ENCODE measurements around the gene SPAG7. TPM values are rescaled to one million over a fixed set of nuclear protein-coding genes. Genes with fewer than 3 reads are reported as not detected.
"Not testable (repeated sequence)": the region's sequence is repeated elsewhere in the genome, so short reads cannot be mapped to it uniquely, and the experiment has no call there.

The SPAG7 gene
- total and polyA plus RNA-seq, 12 donors: 95.5 to 189 (median 136) TPM

GRCh38 chr17:4919511-4920047 is 48.0 kb downstream of the SPAG7 start:
- Histone ChIP-seq H3K9me3 (no peaks in the 10 kb centered on the region), H3K4me3 (no peak overlapping the region), H3K36me3 (no peaks in the 10 kb centered on the region), H3K27me3 (no peaks in the 10 kb centered on the region), H3K4me1 (peaks cover 0 to 11% (median 0%) of the 10 kb centered on the region in 9 donors), H3K27ac (no peak overlapping the region)
- 68 to 70% methylated on average over 8 of the region's 8 CpGs for WGBS, 2 donors
- DNase-seq (no peak), ATAC-seq (no peak)
- TF ChIP-seq, protein P1, sequence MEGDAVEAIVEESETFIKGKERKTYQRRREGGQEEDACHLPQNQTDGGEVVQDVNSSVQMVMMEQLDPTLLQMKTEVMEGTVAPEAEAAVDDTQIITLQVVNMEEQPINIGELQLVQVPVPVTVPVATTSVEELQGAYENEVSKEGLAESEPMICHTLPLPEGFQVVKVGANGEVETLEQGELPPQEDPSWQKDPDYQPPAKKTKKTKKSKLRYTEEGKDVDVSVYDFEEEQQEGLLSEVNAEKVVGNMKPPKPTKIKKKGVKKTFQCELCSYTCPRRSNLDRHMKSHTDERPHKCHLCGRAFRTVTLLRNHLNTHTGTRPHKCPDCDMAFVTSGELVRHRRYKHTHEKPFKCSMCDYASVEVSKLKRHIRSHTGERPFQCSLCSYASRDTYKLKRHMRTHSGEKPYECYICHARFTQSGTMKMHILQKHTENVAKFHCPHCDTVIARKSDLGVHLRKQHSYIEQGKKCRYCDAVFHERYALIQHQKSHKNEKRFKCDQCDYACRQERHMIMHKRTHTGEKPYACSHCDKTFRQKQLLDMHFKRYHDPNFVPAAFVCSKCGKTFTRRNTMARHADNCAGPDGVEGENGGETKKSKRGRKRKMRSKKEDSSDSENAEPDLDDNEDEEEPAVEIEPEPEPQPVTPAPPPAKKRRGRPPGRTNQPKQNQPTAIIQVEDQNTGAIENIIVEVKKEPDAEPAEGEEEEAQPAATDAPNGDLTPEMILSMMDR (IDR thresholded peaks at IDR 0.05): no peak
- intact Hi-C loops (cut with DNase I): loop anchor here in 2 of 10 donors (10.0 kb wide), 2 partner anchors 65 to 145 kb away; partner anchors contain the start of gene CAMTA2 (in 1 of the 2)

DNA sequence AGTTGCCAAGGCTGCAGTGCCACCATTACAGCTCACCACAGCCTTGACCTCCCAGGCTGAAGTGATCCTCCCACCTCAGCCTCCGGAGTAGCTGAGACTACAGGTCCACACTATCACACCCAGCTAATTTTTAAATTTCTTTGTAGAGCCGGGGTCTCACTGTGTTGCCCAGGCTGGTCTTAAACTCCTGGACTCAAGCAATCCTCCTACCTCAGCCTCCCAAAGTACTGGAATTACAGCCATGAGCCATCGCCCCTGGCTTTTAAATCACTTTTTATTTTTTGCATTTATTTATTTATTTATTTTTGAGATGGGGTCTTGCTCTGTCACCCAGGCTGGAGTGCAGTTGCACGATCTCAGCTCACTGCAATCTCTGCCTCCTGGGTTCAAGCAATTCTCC is 53.1 kb downstream of the SPAG7 start:
- intact Hi-C loops (cut with DNase I): loop anchor here in 2 of 10 donors (10.0 kb wide), 2 partner anchors 70 to 150 kb away; partner anchors contain the start of gene CAMTA2 (in 1 of the 2)
- DNase-seq, ATAC-seq: not testable (repeated sequence)

GRCh38 chr17:4913994-4914393 is 53.6 kb downstream of the SPAG7 start:
- no peaks in the 10 kb centered on the region for H3K9me3 ChIP-seq
- intact Hi-C loops (cut with DNase I): loop anchor here in 2 of 10 donors (10.0 kb wide), 2 partner anchors 71 to 151 kb away; partner anchors contain the start of gene CAMTA2 (in 1 of the 2)
- no peak overlapping the region for H3K27ac ChIP-seq
- DNase-seq: no peak
- TF ChIP-seq, protein P1 (IDR thresholded peaks at IDR 0.05): no peak
- H3K27me3 ChIP-seq: no peaks in the 10 kb centered on the region
- ATAC-seq: no peak
- peaks cover 0 to 9% (median 6%) of the 10 kb centered on the region in 9 donors for H3K4me1 ChIP-seq
- WGBS, 2 donors: 86 to 96% methylated on average over 1 of the region's 1 CpG
- H3K4me3 ChIP-seq: no peak overlapping the region
- H3K36me3 ChIP-seq: no peaks in the 10 kb centered on the region

More for the DNA sequence above, 53.1 kb downstream of the SPAG7 start:
- not testable (repeated sequence) for H3K36me3 ChIP-seq, H3K27ac ChIP-seq, H3K9me3 ChIP-seq, H3K4me3 ChIP-seq, H3K27me3 ChIP-seq, H3K4me1 ChIP-seq
- WGBS, 2 donors: 90 to 94% methylated on average over 4 of the region's 4 CpGs

Small RNA genes lying within 50 kb of the gene (microRNA-seq; reads per million reads assigned to microRNA genes)
- gene MIR6864 (0 reads per million in 2 donors), gene MIR6865 (0 to 0.51 reads per million in 2 donors)

Other genes starting within 250 kb of the SPAG7 start
- gene MED11, start 236.4 kb downstream of the SPAG7 start, total RNA-seq: 10 to 100 TPM; 11.9 to 21.7 (median 17.5) TPM
- 10 to 100 TPM; 23.9 to 57.1 TPM for gene MED11, start 236.4 kb downstream of the SPAG7 start, polyA plus RNA-seq
- gene ZMYND15, start 228.0 kb downstream of the SPAG7 start, total RNA-seq: 1 to 10 TPM in 1 of 10 donors, under 1 TPM in 8, not detected in 1; 0.15 to 2.1 (median 0.38) TPM
- under 1 TPM; 0.20 to 0.22 TPM for gene ZMYND15, start 228.0 kb downstream of the SPAG7 start, polyA plus RNA-seq
- 10 to 100 TPM in 1 of 10 donors, 1 to 10 TPM in 9; 2.8 to 29.6 (median 4.2) TPM for gene CXCL16, start 227.9 kb downstream of the SPAG7 start, total RNA-seq
- 1 to 10 TPM; 1.5 to 3.3 TPM for gene CXCL16, start 227.9 kb downstream of the SPAG7 start, polyA plus RNA-seq
- not detected for gene TM4SF5, start 195.9 kb downstream of the SPAG7 start, total RNA-seq
- gene TM4SF5, start 195.9 kb downstream of the SPAG7 start, polyA plus RNA-seq: not detected
- 1 to 10 TPM in 1 of 10 donors, under 1 TPM in 7, not detected in 2; 0.38 to 2.1 (median 0.59) TPM for gene VMO1, start 181.5 kb downstream of the SPAG7 start, total RNA-seq
- 1 to 10 TPM; 1.2 to 1.8 TPM for gene VMO1, start 181.5 kb downstream of the SPAG7 start, polyA plus RNA-seq
- under 1 TPM in 1 of 10 donors, not detected in 9; 0.25 TPM for gene GLTPD2, start 178.9 kb downstream of the SPAG7 start, total RNA-seq
- not detected for gene GLTPD2, start 178.9 kb downstream of the SPAG7 start, polyA plus RNA-seq
- 100 to 1,000 TPM; 160 to 221 (median 176) TPM for gene PSMB6, start 171.7 kb downstream of the SPAG7 start, total RNA-seq
- 100 to 1,000 TPM; 151 to 386 TPM for gene PSMB6, start 171.7 kb downstream of the SPAG7 start, polyA plus RNA-seq
- gene PLD2, start 160.7 kb downstream of the SPAG7 start, total RNA-seq: 10 to 100 TPM in 6 of 10 donors, 1 to 10 TPM in 4; 6.4 to 18.6 (median 10.4) TPM
- gene PLD2, start 160.7 kb downstream of the SPAG7 start, polyA plus RNA-seq: 10 to 100 TPM in 1 of 2 donors, 1 to 10 TPM in 1; 5.6 to 20.7 TPM
- 10 to 100 TPM; 26.4 to 54.1 (median 33.5) TPM for gene MINK1, start 134.5 kb downstream of the SPAG7 start, total RNA-seq
- gene MINK1, start 134.5 kb downstream of the SPAG7 start, polyA plus RNA-seq: 10 to 100 TPM; 17.3 to 52.3 TPM
- gene C17orf107, start 68.3 kb downstream of the SPAG7 start, total RNA-seq: under 1 TPM in 9 of 10 donors, not detected in 1; 0.28 to 0.86 (median 0.39) TPM
- gene C17orf107, start 68.3 kb downstream of the SPAG7 start, polyA plus RNA-seq: under 1 TPM; 0.44 to 0.57 TPM
- gene CHRNE, start 64.7 kb downstream of the SPAG7 start, total RNA-seq: 1 to 10 TPM in 3 of 10 donors, under 1 TPM in 7; 0.19 to 1.6 (median 0.53) TPM
- gene CHRNE, start 64.7 kb downstream of the SPAG7 start, polyA plus RNA-seq: under 1 TPM; 0.44 to 0.71 TPM
- gene GP1BA, start 35.5 kb downstream of the SPAG7 start, total RNA-seq: under 1 TPM in 5 of 10 donors, not detected in 5; 0.15 to 0.53 (median 0.39) TPM
- gene GP1BA, start 35.5 kb downstream of the SPAG7 start, polyA plus RNA-seq: under 1 TPM; 0.04 to 0.15 TPM
- 100 to 1,000 TPM; 181 to 312 (median 242) TPM for gene SLC25A11, start 27.8 kb downstream of the SPAG7 start, total RNA-seq
- 100 to 1,000 TPM; 126 to 127 TPM for gene SLC25A11, start 27.8 kb downstream of the SPAG7 start, polyA plus RNA-seq
- 100 to 1,000 TPM in 1 of 10 donors, 10 to 100 TPM in 9; 65.0 to 104 (median 80.9) TPM for gene RNF167, start 27.5 kb downstream of the SPAG7 start, total RNA-seq
- gene RNF167, start 27.5 kb downstream of the SPAG7 start, polyA plus RNA-seq: 100 to 1,000 TPM; 132 to 202 TPM
- 100 to 1,000 TPM; 144 to 376 (median 160) TPM for gene PFN1, start 19.3 kb downstream of the SPAG7 start, total RNA-seq
- 100 to 1,000 TPM; 170 to 830 TPM for gene PFN1, start 19.3 kb downstream of the SPAG7 start, polyA plus RNA-seq
- gene ENO3, start 16.7 kb downstream of the SPAG7 start, total RNA-seq: 1,000 to 10,000 TPM in 2 of 10 donors, 100 to 1,000 TPM in 8; 609 to 1,418 (median 746) TPM
- 1,000 to 10,000 TPM in 1 of 2 donors, 100 to 1,000 TPM in 1; 143 to 1,668 TPM for gene ENO3, start 16.7 kb downstream of the SPAG7 start, polyA plus RNA-seq
- gene CAMTA2, start 19.9 kb upstream of the SPAG7 start, total RNA-seq: 10 to 100 TPM; 26.0 to 42.0 (median 33.7) TPM
- gene CAMTA2, start 19.9 kb upstream of the SPAG7 start, polyA plus RNA-seq: 10 to 100 TPM; 43.1 to 74.3 TPM
- gene INCA1, start 29.7 kb upstream of the SPAG7 start, total RNA-seq: 1 to 10 TPM; 1.8 to 2.9 (median 2.2) TPM
- gene INCA1, start 29.7 kb upstream of the SPAG7 start, polyA plus RNA-seq: 1 to 10 TPM in 1 of 2 donors, under 1 TPM in 1; 0.83 to 7.8 TPM
- 100 to 1,000 TPM; 565 to 826 (median 598) TPM for gene KIF1C, start 30.1 kb upstream of the SPAG7 start, total RNA-seq
- 100 to 1,000 TPM; 141 to 158 TPM for gene KIF1C, start 30.1 kb upstream of the SPAG7 start, polyA plus RNA-seq
- gene SLC52A1, start 67.6 kb upstream of the SPAG7 start, total RNA-seq: under 1 TPM in 3 of 10 donors, not detected in 7; 0.11 to 0.14 (median 0.12) TPM
- not detected for gene SLC52A1, start 67.6 kb upstream of the SPAG7 start, polyA plus RNA-seq
- gene ZFP3, start 110.7 kb upstream of the SPAG7 start, total RNA-seq: 10 to 100 TPM in 8 of 10 donors, 1 to 10 TPM in 2; 7.6 to 14.6 (median 12.2) TPM
- 1 to 10 TPM; 3.1 to 4.5 TPM for gene ZFP3, start 110.7 kb upstream of the SPAG7 start, polyA plus RNA-seq
- 1 to 10 TPM; 2.1 to 5.8 (median 4.4) TPM for gene ZNF232, start 144.1 kb upstream of the SPAG7 start, total RNA-seq
- gene ZNF232, start 144.1 kb upstream of the SPAG7 start, polyA plus RNA-seq: 1 to 10 TPM; 3.6 to 4.3 TPM
- gene USP6, start 148.2 kb upstream of the SPAG7 start, total RNA-seq: 1 to 10 TPM in 2 of 10 donors, under 1 TPM in 7, not detected in 1; 0.05 to 1.6 (median 0.06) TPM
- under 1 TPM; 0.01 to 0.07 TPM for gene USP6, start 148.2 kb upstream of the SPAG7 start, polyA plus RNA-seq
- 1 to 10 TPM; 4.0 to 9.1 (median 6.7) TPM for gene ZNF594, start 224.1 kb upstream of the SPAG7 start, total RNA-seq
- 1 to 10 TPM; 1.4 to 3.6 TPM for gene ZNF594, start 224.1 kb upstream of the SPAG7 start, polyA plus RNA-seq